ENCODE results near the gene TAF3.

TAF3 gene

DNA sequence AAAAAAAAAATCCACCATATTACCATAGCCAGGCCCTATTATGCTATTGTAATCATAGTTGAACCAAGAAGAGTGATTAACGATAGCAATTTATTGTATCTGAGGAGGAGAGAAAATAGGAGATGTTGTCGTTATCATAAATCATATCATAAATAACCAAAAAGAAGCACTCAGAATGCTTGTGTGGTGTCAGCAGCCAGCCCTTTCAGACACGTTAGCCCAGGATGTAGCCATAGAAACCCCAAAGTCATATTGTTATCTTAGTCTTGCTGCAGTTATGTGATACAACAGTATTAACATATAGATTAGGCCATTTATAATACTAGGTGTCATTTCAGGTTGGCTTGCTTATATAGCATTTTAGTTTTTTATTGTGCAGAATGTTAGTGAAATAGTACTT lies 134.0 kb downstream of the TAF3 start:
- Histone ChIP-seq H3K36me3 (ENCODE audit: control insufficient read depth in 2 of 2, insufficient read depth in 1 of 2, low read length in 2 of 2) (no peaks in the 10 kb centered on the region), H3K4me3 (ENCODE audit: low read depth, low read length) (no peak overlapping the region), H3K27ac (ENCODE audit: extremely low read depth, low read depth, low read length) (no peak overlapping the region), H3K9me3 (ENCODE audit: control insufficient read depth, insufficient read depth, low read depth, low read length) (no peaks in the 10 kb centered on the region), H3K4me1 (ENCODE audit: control insufficient read depth, insufficient read depth, low read length) (no peaks in the 10 kb centered on the region; the same call in 1 of the 2 replicates)
- CTCF ChIA-PET = no interaction called here
- POLR2A ChIA-PET = no interaction called here
- TF ChIP-seq, protein P1, sequence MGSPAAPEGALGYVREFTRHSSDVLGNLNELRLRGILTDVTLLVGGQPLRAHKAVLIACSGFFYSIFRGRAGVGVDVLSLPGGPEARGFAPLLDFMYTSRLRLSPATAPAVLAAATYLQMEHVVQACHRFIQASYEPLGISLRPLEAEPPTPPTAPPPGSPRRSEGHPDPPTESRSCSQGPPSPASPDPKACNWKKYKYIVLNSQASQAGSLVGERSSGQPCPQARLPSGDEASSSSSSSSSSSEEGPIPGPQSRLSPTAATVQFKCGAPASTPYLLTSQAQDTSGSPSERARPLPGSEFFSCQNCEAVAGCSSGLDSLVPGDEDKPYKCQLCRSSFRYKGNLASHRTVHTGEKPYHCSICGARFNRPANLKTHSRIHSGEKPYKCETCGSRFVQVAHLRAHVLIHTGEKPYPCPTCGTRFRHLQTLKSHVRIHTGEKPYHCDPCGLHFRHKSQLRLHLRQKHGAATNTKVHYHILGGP (tag by site-specific recombination; IDR thresholded peaks at IDR 0.05) = no peak

DNA sequence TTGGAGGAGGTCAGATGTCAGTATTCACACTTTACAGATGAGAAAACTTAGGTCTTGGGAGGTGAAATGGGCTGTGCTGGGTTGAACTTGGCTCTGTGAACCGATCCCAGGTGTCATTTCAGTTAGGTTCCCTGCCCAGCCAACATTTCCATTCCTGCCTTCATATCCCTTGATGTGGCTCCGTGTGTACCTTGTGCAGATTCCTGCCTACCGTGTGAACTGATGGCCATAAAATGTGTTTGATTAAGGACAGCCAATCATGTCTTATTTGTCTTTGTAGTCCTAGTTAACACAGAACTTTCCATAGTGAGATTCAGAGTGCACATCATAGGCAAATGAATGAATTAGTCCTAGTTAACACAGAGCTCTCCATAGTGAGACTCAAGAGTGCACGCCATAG lies 135.1 kb downstream of the TAF3 start:
- no peak overlapping the region for H3K27ac ChIP-seq (ENCODE audit: extremely low read depth, low read depth, low read length)
- ChIA-PET POLR2A (no interaction called here), CTCF (no interaction called here)
- TF ChIP-seq ZNF157 (tag by site-specific recombination; IDR thresholded peaks at IDR 0.05) (no peak), ZNF791 (tag by site-specific recombination; IDR thresholded peaks at IDR 0.05) (no peak), ZNF175 (tag by site-specific recombination; IDR thresholded peaks at IDR 0.05) (no peak), ZNF211 (tag by site-specific recombination; IDR thresholded peaks at IDR 0.05; ENCODE audit: low read depth) (no peak), BCL11B (tag by site-specific recombination; IDR thresholded peaks at IDR 0.05; ENCODE audit: low read depth) (no peak), ZNF596 (tag by site-specific recombination; IDR thresholded peaks at IDR 0.05) (no peak), FEZF1 (tag by site-specific recombination; IDR thresholded peaks at IDR 0.05) (no peak), RBAK (tag by site-specific recombination; IDR thresholded peaks at IDR 0.05) (no peak)
- TF ChIP-seq, protein P2, sequence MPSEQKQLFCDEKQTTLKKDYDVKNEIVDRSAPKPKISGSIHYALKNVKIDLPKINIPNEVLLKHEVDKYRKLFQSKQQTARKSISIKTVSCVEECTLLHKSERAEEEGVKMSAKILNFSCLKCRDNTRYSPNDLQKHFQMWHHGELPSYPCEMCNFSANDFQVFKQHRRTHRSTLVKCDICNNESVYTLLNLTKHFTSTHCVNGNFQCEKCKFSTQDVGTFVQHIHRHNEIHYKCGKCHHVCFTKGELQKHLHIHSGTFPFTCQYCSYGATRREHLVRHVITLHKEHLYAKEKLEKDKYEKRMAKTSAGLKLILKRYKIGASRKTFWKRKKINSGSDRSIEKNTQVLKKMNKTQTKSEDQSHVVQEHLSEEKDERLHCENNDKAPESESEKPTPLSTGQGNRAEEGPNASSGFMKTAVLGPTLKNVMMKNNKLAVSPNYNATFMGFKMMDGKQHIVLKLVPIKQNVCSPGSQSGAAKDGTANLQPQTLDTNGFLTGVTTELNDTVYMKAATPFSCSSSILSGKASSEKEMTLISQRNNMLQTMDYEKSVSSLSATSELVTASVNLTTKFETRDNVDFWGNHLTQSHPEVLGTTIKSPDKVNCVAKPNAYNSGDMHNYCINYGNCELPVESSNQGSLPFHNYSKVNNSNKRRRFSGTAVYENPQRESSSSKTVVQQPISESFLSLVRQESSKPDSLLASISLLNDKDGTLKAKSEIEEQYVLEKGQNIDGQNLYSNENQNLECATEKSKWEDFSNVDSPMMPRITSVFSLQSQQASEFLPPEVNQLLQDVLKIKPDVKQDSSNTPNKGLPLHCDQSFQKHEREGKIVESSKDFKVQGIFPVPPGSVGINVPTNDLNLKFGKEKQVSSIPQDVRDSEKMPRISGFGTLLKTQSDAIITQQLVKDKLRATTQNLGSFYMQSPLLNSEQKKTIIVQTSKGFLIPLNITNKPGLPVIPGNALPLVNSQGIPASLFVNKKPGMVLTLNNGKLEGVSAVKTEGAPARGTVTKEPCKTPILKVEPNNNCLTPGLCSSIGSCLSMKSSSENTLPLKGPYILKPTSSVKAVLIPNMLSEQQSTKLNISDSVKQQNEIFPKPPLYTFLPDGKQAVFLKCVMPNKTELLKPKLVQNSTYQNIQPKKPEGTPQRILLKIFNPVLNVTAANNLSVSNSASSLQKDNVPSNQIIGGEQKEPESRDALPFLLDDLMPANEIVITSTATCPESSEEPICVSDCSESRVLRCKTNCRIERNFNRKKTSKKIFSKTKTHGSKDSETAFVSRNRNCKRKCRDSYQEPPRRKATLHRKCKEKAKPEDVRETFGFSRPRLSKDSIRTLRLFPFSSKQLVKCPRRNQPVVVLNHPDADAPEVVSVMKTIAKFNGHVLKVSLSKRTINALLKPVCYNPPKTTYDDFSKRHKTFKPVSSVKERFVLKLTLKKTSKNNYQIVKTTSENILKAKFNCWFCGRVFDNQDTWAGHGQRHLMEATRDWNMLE (tag by site-specific recombination; conservative IDR thresholded peaks at IDR 0.05; ENCODE audit: low read depth) = no peak
- TF ChIP-seq, protein P3, sequence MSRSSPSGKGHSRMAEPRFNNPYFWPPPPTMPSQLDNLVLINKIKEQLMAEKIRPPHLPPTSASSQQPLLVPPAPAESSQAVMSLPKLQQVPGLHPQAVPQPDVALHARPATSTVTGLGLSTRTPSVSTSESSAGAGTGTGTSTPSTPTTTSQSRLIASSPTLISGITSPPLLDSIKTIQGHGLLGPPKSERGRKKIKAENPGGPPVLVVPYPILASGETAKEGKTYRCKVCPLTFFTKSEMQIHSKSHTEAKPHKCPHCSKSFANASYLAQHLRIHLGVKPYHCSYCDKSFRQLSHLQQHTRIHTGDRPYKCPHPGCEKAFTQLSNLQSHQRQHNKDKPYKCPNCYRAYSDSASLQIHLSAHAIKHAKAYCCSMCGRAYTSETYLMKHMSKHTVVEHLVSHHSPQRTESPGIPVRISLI (tag by site-specific recombination; IDR thresholded peaks at IDR 0.05) = no peak
- TF ChIP-seq, protein P4, sequence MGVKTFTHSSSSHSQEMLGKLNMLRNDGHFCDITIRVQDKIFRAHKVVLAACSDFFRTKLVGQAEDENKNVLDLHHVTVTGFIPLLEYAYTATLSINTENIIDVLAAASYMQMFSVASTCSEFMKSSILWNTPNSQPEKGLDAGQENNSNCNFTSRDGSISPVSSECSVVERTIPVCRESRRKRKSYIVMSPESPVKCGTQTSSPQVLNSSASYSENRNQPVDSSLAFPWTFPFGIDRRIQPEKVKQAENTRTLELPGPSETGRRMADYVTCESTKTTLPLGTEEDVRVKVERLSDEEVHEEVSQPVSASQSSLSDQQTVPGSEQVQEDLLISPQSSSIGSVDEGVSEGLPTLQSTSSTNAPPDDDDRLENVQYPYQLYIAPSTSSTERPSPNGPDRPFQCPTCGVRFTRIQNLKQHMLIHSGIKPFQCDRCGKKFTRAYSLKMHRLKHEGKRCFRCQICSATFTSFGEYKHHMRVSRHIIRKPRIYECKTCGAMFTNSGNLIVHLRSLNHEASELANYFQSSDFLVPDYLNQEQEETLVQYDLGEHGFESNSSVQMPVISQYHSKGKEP (tag by site-specific recombination; IDR thresholded peaks at IDR 0.05) = no peak
- no peaks in the 10 kb centered on the region; the same call in 1 of the 2 replicates for H3K4me1 ChIP-seq (ENCODE audit: control insufficient read depth, insufficient read depth, low read length)
- no peak overlapping the region for H3K4me3 ChIP-seq (ENCODE audit: low read depth, low read length)
- no peaks in the 10 kb centered on the region for H3K9me3 ChIP-seq (ENCODE audit: control insufficient read depth, insufficient read depth, low read depth, low read length)
- H3K36me3 ChIP-seq (ENCODE audit: control insufficient read depth in 2 of 2, insufficient read depth in 1 of 2, low read length in 2 of 2) = no peaks in the 10 kb centered on the region

DNA sequence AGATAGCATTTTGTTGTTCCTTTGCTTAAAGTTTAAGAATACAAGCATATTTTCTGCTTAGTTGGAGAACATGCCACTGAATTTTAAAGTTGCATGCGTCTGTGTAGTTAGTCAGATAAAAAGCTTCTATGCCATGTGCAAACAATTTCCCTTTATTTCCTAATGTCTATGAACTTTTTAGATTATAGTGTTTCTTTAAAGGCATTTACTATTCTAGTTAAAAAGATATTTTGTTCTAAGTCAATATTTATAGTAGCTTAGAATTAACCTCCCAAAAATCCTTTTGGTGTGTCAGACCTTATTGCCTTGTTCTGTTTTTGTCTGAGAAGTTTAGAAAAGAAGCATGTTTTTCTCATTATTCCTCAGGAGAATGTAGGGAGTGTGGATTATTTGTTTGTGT lies 137.1 kb downstream of the TAF3 start:
- ChIA-PET CTCF (no interaction called here), POLR2A (no interaction called here)
- no peak overlapping the region for H3K4me3 ChIP-seq (ENCODE audit: low read depth, low read length)
- H3K4me1 ChIP-seq (ENCODE audit: control insufficient read depth, insufficient read depth, low read length) = no peaks in the 10 kb centered on the region
- H3K36me3 ChIP-seq (ENCODE audit: control insufficient read depth in 2 of 2, insufficient read depth in 1 of 2, low read length in 2 of 2) = no peaks in the 10 kb centered on the region
- H3K27ac ChIP-seq (ENCODE audit: extremely low read depth, low read depth, low read length) = no peak overlapping the region
- no peaks in the 10 kb centered on the region for H3K9me3 ChIP-seq (ENCODE audit: control insufficient read depth, insufficient read depth, low read depth, low read length)
- TF ChIP-seq ZNF610 (tag by site-specific recombination; IDR thresholded peaks at IDR 0.05; ENCODE audit: borderline replicate concordance) (no peak), KLF8 (tag by site-specific recombination; IDR thresholded peaks at IDR 0.05) (no peak), ZNF660 (tag by site-specific recombination; IDR thresholded peaks at IDR 0.05) (no peak)
- TF ChIP-seq, protein P5, sequence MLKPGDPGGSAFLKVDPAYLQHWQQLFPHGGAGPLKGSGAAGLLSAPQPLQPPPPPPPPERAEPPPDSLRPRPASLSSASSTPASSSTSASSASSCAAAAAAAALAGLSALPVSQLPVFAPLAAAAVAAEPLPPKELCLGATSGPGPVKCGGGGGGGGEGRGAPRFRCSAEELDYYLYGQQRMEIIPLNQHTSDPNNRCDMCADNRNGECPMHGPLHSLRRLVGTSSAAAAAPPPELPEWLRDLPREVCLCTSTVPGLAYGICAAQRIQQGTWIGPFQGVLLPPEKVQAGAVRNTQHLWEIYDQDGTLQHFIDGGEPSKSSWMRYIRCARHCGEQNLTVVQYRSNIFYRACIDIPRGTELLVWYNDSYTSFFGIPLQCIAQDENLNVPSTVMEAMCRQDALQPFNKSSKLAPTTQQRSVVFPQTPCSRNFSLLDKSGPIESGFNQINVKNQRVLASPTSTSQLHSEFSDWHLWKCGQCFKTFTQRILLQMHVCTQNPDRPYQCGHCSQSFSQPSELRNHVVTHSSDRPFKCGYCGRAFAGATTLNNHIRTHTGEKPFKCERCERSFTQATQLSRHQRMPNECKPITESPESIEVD (tag by site-specific recombination; IDR thresholded peaks at IDR 0.05) = peak; percentile 49
- TF ChIP-seq, protein P6, sequence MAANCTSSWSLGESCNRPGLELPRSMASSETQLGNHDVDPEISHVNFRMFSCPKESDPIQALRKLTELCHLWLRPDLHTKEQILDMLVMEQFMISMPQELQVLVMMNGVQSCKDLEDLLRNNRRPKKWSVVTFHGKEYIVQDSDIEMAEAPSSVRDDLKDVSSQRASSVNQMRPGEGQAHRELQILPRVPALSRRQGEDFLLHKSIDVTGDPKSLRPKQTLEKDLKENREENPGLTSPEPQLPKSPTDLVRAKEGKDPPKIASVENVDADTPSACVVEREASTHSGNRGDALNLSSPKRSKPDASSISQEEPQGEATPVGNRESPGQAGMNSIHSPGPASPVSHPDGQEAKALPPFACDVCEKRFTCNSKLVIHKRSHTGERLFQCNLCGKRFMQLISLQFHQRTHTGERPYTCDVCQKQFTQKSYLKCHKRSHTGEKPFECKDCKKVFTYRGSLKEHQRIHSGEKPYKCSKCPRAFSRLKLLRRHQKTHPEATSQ (tag by site-specific recombination; IDR thresholded peaks at IDR 0.05) = no peak

Data from HEK293 (cell line).